ENCODE results near the gene LMF1.
"Not testable (repeated sequence)": the region's sequence is repeated elsewhere in the genome, so short reads cannot be mapped to it uniquely, and the experiment has no call there.

The LMF1 gene

GRCh38 chr16:970386-970765 is 408 bp downstream of the LMF1 start:
- DNase-seq (ENCODE audit: low spot score) = no peak

- DNase-seq (ENCODE audit: low spot score) = no peak
Observed at GRCh38 chr16:969508-970385, 1.0 kb downstream of the LMF1 start.

- no peak for DNase-seq (ENCODE audit: low spot score)
Observed at GRCh38 chr16:968620-969019, 2.2 kb downstream of the LMF1 start.

GRCh38 chr16:967546-968295 is 3.1 kb downstream of the LMF1 start:
- DNase-seq (ENCODE audit: low spot score) = no peak

- DNase-seq (ENCODE audit: low spot score) = no peak
Observed at GRCh38 chr16:967077-967541, 3.7 kb downstream of the LMF1 start.

GRCh38 chr16:966505-966904 is 4.3 kb downstream of the LMF1 start:
- DNase-seq (ENCODE audit: low spot score) = no peak

- no peak for DNase-seq (ENCODE audit: low spot score)
Observed at GRCh38 chr16:966035-966434, 4.7 kb downstream of the LMF1 start.

GRCh38 chr16:965487-965886 is 5.3 kb downstream of the LMF1 start:
- no peak for DNase-seq (ENCODE audit: low spot score)

GRCh38 chr16:965036-965395 is 5.8 kb downstream of the LMF1 start:
- no peak for DNase-seq (ENCODE audit: low spot score)

- DNase-seq (ENCODE audit: low spot score) = no peak
Observed at GRCh38 chr16:964356-965035, 6.3 kb downstream of the LMF1 start.

- no peak for DNase-seq (ENCODE audit: low spot score)
Observed at GRCh38 chr16:963913-964312, 6.9 kb downstream of the LMF1 start.

- DNase-seq (ENCODE audit: low spot score) = no peak
Observed at GRCh38 chr16:962901-963814, 7.6 kb downstream of the LMF1 start.

GRCh38 chr16:962366-962765 is 8.4 kb downstream of the LMF1 start:
- no peak for DNase-seq (ENCODE audit: low spot score)

GRCh38 chr16:959232-960040 is 11.3 kb downstream of the LMF1 start:
- DNase-seq (ENCODE audit: low spot score) = no peak

- not testable (repeated sequence) for DNase-seq (ENCODE audit: low spot score)
Observed at GRCh38 chr16:955766-956165, 15.0 kb downstream of the LMF1 start.

GRCh38 chr16:953818-954217 is 17.0 kb downstream of the LMF1 start:
- not testable (repeated sequence) for DNase-seq (ENCODE audit: low spot score)

- DNase-seq (ENCODE audit: low spot score) = no peak
Observed at GRCh38 chr16:952321-952720, 18.5 kb downstream of the LMF1 start.

- no peak for DNase-seq (ENCODE audit: low spot score)
Observed at GRCh38 chr16:951660-952301, 19.0 kb downstream of the LMF1 start.

GRCh38 chr16:950733-951573 is 19.8 kb downstream of the LMF1 start:
- not testable (repeated sequence) for DNase-seq (ENCODE audit: low spot score)

All from hematopoietic multipotent progenitor cell treated with erythropoietin and hydrocortisone succinate and interleukin-3 and kit ligand, for 17 days (in vitro differentiated cells).